ENCODE data around the gene NR2F6. TPM values are rescaled to one million over a fixed set of nuclear protein-coding genes. Genes with fewer than 3 reads are reported as not detected.

NR2F6 gene
- total and polyA plus RNA-seq, 11 donors = 30.8 to 117 (median 46.3) TPM

DNA sequence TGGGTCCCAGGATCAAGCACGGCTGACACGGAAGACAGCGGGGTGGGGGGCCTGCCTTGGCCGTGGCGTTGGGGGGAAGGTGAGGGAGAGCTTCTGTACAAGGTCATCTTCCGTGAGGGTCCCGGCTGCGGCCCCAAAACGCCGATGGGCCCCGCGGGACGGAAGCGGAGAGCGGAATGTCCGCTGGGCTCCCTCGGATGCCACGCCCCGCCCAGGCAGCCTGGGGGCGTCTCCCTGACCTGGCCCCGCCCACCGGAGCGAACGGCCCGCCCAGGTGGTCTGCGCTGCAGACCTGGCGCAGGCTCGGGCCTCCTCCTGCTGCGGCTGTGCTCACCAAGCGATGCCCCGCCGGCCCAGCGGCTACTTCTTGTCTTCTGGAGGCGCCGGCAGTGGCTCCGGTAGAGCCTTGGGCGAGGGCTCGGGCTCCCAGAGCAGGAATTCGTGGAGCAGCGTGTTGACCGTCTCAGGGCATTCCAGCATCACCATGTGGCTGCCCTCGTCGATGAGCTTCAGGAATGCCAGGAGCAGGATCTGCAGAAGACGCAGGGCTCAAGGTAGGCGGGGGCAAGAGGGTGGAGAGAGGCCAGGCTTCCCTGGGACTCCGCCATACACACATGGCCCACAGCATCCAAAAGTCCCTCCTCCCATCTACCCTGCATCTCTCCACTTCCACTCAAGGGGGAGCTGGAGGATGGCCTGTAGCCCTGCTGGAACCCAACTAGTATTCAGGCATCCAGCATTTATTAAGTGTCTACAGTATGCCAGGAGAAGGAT is 46.8 kb upstream of the NR2F6 start:
- intact Hi-C loops (cut with DNase I) = loop anchor here in 9 of 10 donors (2.0 to 10.0 kb wide), 5 partner anchors 92 to 98 kb away; no protein-coding TSS in a partner anchor
- no peak for TF ChIP-seq POLR2A (IDR thresholded peaks at IDR 0.05)
- TF ChIP-seq, protein P1, sequence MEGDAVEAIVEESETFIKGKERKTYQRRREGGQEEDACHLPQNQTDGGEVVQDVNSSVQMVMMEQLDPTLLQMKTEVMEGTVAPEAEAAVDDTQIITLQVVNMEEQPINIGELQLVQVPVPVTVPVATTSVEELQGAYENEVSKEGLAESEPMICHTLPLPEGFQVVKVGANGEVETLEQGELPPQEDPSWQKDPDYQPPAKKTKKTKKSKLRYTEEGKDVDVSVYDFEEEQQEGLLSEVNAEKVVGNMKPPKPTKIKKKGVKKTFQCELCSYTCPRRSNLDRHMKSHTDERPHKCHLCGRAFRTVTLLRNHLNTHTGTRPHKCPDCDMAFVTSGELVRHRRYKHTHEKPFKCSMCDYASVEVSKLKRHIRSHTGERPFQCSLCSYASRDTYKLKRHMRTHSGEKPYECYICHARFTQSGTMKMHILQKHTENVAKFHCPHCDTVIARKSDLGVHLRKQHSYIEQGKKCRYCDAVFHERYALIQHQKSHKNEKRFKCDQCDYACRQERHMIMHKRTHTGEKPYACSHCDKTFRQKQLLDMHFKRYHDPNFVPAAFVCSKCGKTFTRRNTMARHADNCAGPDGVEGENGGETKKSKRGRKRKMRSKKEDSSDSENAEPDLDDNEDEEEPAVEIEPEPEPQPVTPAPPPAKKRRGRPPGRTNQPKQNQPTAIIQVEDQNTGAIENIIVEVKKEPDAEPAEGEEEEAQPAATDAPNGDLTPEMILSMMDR (IDR thresholded peaks at IDR 0.05) = peak; percentile 46 to 78 (median 62)
- Histone ChIP-seq H3K36me3 (peaks cover 0 to 8% (median 0%) of the 10 kb centered on the region in 9 donors), H3K27me3 (no peaks in the 10 kb centered on the region), H3K4me1 (peaks cover 0 to 13% (median 0%) of the 10 kb centered on the region in 12 donors), H3K4me3 (peak overlapping the region; percentile 24 to 73 (median 56)), H3K27ac (peak overlapping the region in 6 of 12 donors; percentile 39 to 81 (median 45)), H3K9me3 (no peaks in the 10 kb centered on the region)
- ATAC-seq = peak; percentile 66 to 92 (median 90)
- WGBS, 4 donors = 10 to 14% (median 12%) methylated on average over 21 to 46 of the region's 46 CpGs
- DNase-seq = peak; percentile 68 to 84 (median 73)

DNA sequence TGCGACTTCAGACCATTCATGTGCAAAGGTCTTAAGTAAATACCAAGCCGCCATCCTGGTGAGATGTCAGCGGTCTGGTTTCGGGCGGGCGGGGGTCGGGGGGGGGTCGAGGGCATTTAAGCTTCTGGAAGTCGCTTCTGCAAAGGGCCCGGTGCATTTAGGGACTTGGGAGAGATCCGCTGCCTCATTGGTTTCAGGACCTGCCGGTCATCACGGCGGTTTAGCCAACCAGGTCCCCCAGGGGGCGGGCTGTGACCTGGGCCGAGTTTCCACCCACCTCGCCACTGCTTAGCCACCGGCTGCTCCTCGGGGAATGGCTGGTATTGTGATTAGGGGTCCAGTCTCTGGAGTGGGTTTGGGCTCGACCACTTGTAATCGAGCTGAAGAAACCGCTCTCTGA is 43.8 kb upstream of the NR2F6 start:
- intact Hi-C loops (cut with DNase I) = loop anchor here in 3 of 10 donors (10.0 kb wide), 2 partner anchors 75 to 515 kb away; partner anchors contain the start of gene USE1 (in 1 of the 3)
- TF ChIP-seq POLR2A (IDR thresholded peaks at IDR 0.05) = no peak
- TF ChIP-seq, protein P1 (IDR thresholded peaks at IDR 0.05) = peak in 1 of 12 donors; percentile 24
- ATAC-seq = peak in 3 of 4 donors; percentile 62 to 72 (median 69)

DNA sequence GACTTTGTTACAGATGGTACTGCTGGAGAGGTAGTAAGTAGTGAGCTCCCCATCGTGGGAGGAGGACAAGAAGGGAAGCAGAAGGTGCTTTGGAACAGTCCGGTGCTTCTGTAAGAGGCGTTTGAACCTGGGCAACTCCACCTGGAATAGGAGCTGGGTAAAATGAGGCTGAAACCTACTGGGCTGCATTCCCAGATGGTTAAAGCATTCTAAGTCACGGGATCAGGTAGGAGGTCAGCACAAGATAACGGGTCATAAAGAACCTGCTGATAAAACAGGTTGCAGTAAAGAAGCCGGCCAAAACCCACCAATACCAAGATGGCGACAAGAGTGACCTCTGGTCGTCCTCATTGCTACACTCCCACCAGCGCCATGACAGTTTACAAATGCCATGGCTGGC is 41.0 kb upstream of the NR2F6 start:
- DNase-seq (no peak), ATAC-seq (no peak)
- intact Hi-C loops (cut with DNase I) = loop anchor here in 3 of 10 donors (10.0 kb wide), 2 partner anchors 72 to 512 kb away; partner anchors contain the start of gene USE1 (in 1 of the 3)
- Histone ChIP-seq H3K9me3 (no peaks in the 10 kb centered on the region), H3K4me3 (no peak overlapping the region), H3K36me3 (no peaks in the 10 kb centered on the region), H3K27ac (no peak overlapping the region), H3K27me3 (peaks cover 3 to 12% (median 8%) of the 10 kb centered on the region in 9 donors), H3K4me1 (peaks cover 0 to 18% (median 8%) of the 10 kb centered on the region in 12 donors)
- no peak for TF ChIP-seq POLR2A (IDR thresholded peaks at IDR 0.05)
- TF ChIP-seq, protein P1 (IDR thresholded peaks at IDR 0.05) = no peak
- WGBS, 4 donors = 84 to 90% (median 87%) methylated on average over 9 of the region's 9 CpGs

More for the DNA sequence above, 43.8 kb upstream of the NR2F6 start:
- Histone ChIP-seq H3K27ac (no peak overlapping the region), H3K9me3 (no peaks in the 10 kb centered on the region), H3K4me3 (peak overlapping the region in 2 of 12 donors; percentile 28 to 32), H3K27me3 (no peaks in the 10 kb centered on the region), H3K4me1 (peaks cover 0 to 13% (median 0%) of the 10 kb centered on the region in 12 donors), H3K36me3 (no peaks in the 10 kb centered on the region)
- DNase-seq = peak; percentile 69 to 89 (median 84)
- 9 to 20% (median 15%) methylated on average over 21 to 22 of the region's 22 CpGs for WGBS, 4 donors

DNA sequence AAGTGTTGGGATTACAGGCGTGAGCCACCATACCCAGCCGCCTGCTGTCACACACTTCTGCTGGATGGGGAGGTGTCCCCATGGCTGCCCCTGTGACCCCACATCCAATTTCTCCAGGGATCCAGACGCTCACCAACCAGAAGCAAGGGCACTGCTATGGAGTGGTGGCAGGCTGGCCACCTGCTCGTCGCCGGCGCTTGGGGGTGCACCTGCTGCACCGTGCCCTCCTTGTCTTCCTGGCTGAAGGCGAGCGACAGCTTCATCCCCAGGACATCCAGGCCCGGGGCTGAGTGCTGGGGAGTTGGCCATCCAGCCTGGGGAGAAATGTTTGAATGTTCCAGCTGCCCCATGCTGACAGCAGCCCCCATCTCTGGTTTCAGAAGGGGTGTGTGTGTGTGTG is 40.5 kb upstream of the NR2F6 start:
- no peak for TF ChIP-seq POLR2A (IDR thresholded peaks at IDR 0.05)
- 92 to 95% (median 93%) methylated on average over 11 of the region's 11 CpGs for WGBS, 4 donors
- intact Hi-C loops (cut with DNase I) = loop anchor here in 3 of 10 donors (10.0 kb wide), 2 partner anchors 71 to 511 kb away; partner anchors contain the start of gene USE1 (in 1 of the 3)
- ATAC-seq = no peak
- DNase-seq = no peak
- peaks cover 7 to 17% (median 13%) of the 10 kb centered on the region in 9 donors for H3K27me3 ChIP-seq
- no peak overlapping the region for H3K4me3 ChIP-seq
- no peak overlapping the region for H3K27ac ChIP-seq
- H3K36me3 ChIP-seq = no peaks in the 10 kb centered on the region
- H3K4me1 ChIP-seq = peaks cover 0 to 22% (median 13%) of the 10 kb centered on the region in 12 donors
- H3K9me3 ChIP-seq = no peaks in the 10 kb centered on the region
